Activated CD4-positive, alpha-beta T cell treated with anti-CD3 and anti-CD28 coated beads for 24 hours (primary cell): ENCODE data around the gene ZNF772.

ENCODE experiments used
- DNase-seq, 2 donors: peaks; one replicate each; pipeline ENCODE4 v3.0.0-alpha.2; 2020; ENCODE audit warnings: low read depth in 2 of 2

ZNF772 gene

DNA sequence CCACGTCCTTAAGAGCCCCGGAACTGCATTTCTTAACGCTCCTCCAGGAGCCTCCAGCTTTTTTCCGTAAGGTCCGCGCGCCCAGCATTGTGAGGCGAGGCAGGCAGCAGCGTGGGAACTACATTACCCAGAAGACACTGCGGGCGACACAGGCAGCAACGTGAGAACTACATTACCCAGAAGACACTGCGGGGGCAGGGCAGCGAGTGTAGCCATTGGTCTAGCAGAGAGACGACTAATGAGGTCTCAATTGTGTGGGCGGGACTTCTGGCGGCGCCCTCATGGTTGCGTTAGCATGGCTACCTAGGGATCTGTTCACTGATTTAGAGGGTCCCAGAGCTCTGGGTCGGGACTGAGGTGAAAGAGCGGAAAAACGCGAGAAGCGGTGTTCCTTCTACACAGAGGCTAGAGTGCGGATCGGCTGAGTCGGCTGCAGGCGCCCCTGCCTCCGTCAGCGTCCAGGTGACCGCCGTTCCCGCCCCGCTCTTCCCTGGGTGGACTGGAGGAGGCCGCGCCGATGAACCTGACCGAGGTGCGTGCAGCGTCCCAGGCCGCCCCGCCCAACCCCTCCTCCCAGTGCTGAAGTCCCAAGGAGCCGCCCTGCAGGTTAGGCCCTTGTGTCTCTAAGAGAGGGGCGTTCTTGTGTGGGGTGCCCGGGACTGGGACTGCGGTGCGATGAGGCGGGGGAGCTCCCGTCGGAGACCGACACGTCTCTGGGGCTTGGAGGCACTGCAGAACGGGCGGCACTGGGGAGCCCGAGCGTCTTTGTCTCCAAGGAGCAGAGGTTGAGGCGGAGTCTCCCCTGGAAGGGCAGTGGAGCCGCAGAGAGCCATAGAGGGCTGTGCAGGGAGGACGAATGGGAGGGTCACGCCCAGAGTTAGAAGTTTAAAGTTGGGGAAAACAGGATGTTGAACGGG is 42.0 kb downstream of the ZNF772 start, which contains the start of gene ZNF749:
Gene ZNF749 (plus strand): TSS at position 264 of the 917 bp plus-strand sequence. CDS start 254 bp downstream, at position 518.
- peak; percentile 89 to 96 for DNase-seq

DNA sequence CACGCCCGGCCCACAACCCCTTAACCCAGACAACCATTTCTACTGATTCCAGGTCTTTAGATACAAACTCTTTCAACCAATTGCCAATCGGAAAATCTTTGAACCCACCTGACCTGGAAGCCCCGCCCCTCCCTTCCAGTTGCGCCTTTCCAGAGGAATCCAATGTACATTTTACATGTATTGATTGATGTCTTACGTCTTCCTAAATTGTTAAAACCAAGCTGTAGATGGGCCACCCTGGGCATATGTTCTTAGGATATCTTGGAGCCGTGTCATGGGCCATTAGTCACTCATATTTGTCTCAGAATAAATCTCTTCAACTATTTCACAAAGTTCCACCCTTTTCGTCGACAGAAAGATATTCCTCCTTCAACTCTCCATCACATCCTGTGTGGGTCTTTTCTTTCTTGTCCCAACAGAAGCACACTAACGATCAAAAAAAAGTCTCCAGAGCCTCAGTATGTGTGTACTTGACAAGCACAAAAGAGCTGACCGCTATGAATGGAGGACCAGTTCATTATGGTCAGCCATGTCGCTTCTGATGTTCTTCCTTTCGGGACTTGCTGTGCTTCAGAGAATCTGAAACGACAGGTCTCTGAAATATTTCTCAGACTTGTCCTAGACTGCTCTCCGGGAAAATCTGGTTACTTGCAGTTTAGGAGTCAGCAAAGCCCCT is 42.8 kb downstream of the ZNF772 start:
- peak in 1 of 2 donors; percentile 1 for DNase-seq

DNA sequence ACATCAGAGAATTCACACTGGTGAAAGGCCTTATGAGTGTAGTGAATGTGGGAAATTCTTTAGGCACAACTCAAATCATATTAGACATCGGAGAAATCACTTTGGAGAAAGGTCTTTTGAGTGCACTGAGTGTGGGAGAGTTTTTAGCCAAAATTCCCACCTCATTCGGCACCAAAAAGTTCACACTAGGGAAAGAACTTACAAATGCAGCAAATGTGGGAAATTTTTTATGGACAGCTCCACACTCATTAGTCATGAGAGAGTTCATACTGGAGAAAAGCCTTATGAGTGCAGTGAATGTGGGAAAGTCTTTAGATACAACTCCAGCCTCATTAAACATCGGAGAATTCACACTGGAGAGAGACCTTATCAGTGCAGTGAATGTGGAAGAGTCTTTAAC is 56.3 kb downstream of the ZNF772 start:
- DNase-seq = no peak

DNA sequence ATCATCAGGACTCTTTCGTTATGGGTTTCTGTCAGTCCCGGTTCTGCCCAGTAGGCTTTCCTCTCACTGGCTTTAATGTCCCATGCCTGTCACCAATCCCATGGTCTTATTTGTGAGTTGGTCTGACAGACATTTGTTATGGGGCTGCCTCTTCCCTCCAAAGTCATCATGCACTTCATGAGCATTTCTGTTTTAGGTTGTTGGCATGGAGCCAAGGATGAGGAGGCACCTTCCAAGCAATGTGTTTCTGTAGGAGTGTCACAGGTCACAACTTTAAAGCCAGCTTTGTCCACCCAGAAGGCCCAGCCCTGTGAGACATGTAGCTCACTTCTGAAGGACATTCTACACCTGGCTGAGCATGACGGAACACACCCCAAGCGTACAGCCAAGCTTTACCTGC is 57.9 kb downstream of the ZNF772 start:
- DNase-seq = no peak
